ENCODE results near the gene SDCBP2.

SDCBP2 gene

GRCh38 chr20:1283522-1284510 lies 45.1 kb downstream of the SDCBP2 start:
- no peak for TF ChIP-seq FOXM1 (IDR thresholded peaks at IDR 0.05; ENCODE audit: borderline replicate concordance, low read depth)
- no peak for TF ChIP-seq CREB1 (IDR thresholded peaks at IDR 0.05; ENCODE audit: low read depth)
- no peak for TF ChIP-seq TCF12 (IDR thresholded peaks at IDR 0.05; ENCODE audit: low read depth)
- TF ChIP-seq NFIC (IDR thresholded peaks at IDR 0.05) = no peak

- TF ChIP-seq CREB1 (IDR thresholded peaks at IDR 0.05; ENCODE audit: low read depth) (no peak), YY1 (IDR thresholded peaks at IDR 0.05; ENCODE audit: low read depth) (no peak), REST (IDR thresholded peaks at IDR 0.05; ENCODE audit: low read depth) (no peak), TEAD4 (IDR thresholded peaks at IDR 0.05) (no peak), USF1 (IDR thresholded peaks at IDR 0.05) (no peak), ZBTB7A (IDR thresholded peaks at IDR 0.05; ENCODE audit: low read depth) (no peak), EGR1 (IDR thresholded peaks at IDR 0.05) (no peak), MAX (IDR thresholded peaks at IDR 0.05) (no peak), TAF1 (IDR thresholded peaks at IDR 0.05; ENCODE audit: low read depth) (no peak), CEBPB (IDR thresholded peaks at IDR 0.05) (no peak), RAD21 (IDR thresholded peaks at IDR 0.05; ENCODE audit: low read depth) (no peak), TCF12 (IDR thresholded peaks at IDR 0.05; ENCODE audit: low read depth) (no peak), NFIC (IDR thresholded peaks at IDR 0.05) (no peak), EP300 (IDR thresholded peaks at IDR 0.05; ENCODE audit: borderline replicate concordance) (no peak), FOXM1 (IDR thresholded peaks at IDR 0.05; ENCODE audit: borderline replicate concordance, low read depth) (no peak)
Measured at GRCh38 chr20:1282966-1283365, 46.0 kb downstream of the SDCBP2 start.

- TF ChIP-seq TEAD4 (IDR thresholded peaks at IDR 0.05) (no peak), EGR1 (IDR thresholded peaks at IDR 0.05) (no peak), TCF12 (IDR thresholded peaks at IDR 0.05; ENCODE audit: low read depth) (no peak), CREB1 (IDR thresholded peaks at IDR 0.05; ENCODE audit: low read depth) (no peak), USF1 (IDR thresholded peaks at IDR 0.05) (no peak), TAF1 (IDR thresholded peaks at IDR 0.05; ENCODE audit: low read depth) (no peak), ZBTB7A (IDR thresholded peaks at IDR 0.05; ENCODE audit: low read depth) (no peak), EP300 (IDR thresholded peaks at IDR 0.05; ENCODE audit: borderline replicate concordance) (no peak), NFIC (IDR thresholded peaks at IDR 0.05) (no peak), RAD21 (IDR thresholded peaks at IDR 0.05; ENCODE audit: low read depth) (no peak), REST (IDR thresholded peaks at IDR 0.05; ENCODE audit: low read depth) (no peak), YY1 (IDR thresholded peaks at IDR 0.05; ENCODE audit: low read depth) (no peak), CEBPB (IDR thresholded peaks at IDR 0.05) (no peak)
Measured at GRCh38 chr20:1281279-1282057, 47.5 kb downstream of the SDCBP2 start.

- no peak for TF ChIP-seq REST (IDR thresholded peaks at IDR 0.05; ENCODE audit: low read depth)
- no peak for TF ChIP-seq TEAD4 (IDR thresholded peaks at IDR 0.05)
- TF ChIP-seq NFIC (IDR thresholded peaks at IDR 0.05) = no peak
- TF ChIP-seq CREB1 (IDR thresholded peaks at IDR 0.05; ENCODE audit: low read depth) = no peak
Measured at GRCh38 chr20:1280195-1281102, 48.5 kb downstream of the SDCBP2 start.
